HG03432 (cell line): ENCODE results near the gene TRIM46.

Experiments
- ATAC-seq: cut with Tn5 transposase; IDR thresholded peaks from one replicate; pipeline ENCODE4 v1.9.1; 2021; ENCODE audit warnings: mild to moderate bottlenecking, moderate library complexity; ENCODE audit not compliant: unreplicated experiment

TRIM46 gene

DNA sequence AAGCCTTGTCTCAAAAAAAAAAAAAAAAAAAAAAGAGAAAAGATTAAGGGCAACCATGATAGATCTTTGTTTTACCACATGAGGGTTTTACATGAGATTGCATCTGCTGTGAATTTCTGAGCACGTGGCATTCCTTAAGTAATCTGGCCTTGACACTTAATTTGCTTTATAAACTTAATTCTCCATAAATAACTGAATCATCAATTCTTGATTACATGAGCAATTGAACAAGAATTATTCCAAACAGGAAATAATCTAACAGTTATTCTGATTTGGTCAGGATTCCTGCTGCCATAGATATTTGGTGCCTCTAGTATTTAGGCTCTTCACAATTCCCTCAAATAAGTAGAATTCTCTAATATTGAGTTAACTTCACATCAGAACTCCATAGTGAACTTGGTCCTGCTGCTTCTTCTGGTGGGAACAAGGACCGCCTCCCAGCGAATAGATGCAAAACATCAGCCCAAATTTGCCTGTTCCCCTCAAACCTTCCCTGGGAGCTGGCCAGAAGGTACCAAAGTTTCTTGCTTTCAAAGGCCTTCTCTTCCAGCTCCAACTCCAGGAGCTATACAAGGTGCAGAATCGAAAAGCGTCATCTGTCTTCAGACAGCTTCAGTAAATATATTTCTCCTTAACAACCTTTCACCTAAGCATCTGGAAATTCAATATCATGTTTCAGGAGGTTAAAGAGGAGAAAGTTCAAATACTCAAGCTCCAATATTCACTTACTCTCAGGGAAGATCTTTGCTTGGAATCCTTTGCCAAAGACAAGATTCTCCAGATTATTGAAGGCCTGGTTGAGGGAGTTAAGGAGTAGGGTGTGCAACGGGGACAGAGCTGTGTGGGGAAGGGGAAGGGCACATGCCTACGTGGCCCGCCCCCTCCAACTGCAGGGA lies 1.6 kb upstream of the TRIM46 start:
- ATAC-seq, result peak; percentile 23

DNA sequence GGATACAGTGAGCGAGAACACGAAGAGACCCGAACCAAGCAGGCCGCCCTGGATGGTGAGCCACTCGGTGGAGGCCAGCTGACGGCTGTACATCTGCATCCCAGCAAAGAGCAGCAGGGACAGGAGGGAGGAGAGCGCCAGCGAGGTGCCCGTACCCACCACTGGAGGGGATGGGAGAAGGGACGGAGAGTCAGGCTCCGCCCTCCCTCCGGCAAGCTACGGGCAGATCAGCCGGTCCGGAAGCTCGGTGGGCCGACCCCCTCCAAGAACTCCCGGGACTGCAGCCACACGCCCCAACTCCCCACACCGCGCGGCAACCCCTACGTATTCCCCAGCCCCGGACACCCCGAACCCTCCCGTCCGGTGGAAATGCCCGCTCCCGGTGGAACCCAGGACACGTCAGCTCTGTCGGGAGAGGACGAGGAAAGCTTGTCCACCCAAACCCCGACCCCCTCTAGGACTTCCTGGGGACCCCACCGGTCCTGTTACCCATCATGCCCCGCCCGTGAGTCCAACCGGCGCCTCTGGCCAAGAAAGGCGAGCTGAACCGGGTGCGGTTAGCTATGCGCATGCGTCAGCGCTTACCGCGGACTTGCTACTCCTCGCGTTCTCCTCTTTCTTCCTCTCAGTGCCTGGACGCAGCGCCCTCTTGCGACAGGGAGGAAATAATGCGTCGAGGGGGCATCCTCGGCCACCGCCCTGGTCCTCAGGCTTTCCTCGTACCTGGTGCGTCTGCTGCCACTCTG lies 744 bp upstream of the TRIM46 start, which contains the start of gene KRTCAP2:
Gene KRTCAP2 (minus strand): TSS at position 573 of the 746 bp plus-strand sequence. CDS start 80 bp downstream, at position 493.
- peak; percentile 63 for ATAC-seq

DNA sequence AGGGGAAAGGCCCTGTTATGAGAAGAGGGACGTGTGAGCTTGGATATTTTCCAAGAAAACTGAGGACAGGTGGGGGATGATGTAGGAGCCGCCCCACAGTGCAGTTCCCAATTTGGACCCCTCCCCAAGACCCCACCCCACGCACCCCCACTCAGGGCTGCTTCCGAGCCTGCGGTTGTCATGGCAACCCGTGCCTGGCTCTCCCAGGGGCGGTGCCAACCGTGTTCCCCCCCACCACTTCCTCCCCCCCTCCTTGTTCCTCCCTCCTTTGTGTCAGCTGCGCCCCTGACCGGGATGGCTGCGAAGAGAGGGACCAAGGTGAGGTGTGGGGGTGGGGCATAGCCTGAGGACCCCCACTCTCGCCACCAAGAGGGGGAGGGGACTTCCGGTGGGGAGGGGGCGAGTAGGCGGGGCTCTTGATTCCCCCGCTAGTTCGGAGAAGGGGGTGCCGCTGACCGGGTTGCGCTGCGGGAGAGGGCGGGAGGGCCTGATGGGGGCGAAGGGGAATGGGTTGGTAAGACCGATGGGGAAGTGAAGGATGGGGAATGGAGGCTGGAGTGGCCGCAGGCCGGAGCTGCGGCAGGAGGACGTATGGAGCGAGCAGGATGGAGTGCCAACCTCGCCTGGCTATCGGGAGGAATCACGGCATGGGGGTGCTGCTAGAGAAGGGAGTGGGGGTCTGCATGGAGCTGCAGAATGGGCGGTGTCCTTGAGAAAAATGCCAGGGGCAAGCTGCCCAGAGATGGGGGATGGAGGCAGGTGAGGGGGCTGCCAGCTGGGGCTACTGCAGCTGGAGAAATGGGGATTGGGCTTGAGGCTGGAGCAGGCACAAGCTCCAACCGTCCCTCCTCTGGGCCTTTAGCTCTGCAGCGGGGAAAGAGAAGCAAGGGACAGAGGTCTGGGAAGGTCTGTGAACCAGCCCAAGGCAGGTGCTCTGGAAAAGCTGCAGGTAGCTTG lies 953 bp downstream of the TRIM46 start:
- no peak for ATAC-seq

DNA sequence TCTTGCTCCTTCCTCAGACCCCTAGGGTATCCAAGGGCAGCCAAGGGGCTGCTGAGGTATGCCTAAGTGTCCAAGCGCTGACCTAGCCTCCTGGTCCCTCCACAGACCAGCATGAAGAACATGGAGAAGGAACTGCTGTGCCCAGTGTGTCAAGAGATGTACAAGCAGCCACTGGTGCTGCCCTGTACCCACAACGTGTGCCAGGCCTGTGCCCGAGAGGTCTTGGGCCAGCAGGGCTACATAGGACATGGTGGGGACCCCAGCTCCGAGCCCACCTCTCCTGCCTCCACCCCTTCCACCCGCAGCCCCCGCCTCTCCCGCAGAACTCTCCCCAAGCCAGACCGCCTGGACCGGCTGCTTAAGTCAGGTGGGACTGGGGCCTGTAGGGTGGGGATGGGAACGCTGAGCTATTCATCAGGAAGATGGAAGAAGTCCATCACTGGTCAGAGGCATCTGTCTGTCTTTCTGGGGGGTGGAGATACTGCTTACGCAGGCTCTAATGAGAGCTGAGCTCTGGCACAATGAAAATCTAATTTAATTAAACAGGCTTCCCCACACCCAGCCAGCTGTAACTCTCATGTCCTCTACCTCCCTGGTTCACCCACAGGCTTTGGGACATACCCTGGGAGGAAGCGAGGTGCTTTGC lies 1.8 kb downstream of the TRIM46 start:
- no peak for ATAC-seq

DNA sequence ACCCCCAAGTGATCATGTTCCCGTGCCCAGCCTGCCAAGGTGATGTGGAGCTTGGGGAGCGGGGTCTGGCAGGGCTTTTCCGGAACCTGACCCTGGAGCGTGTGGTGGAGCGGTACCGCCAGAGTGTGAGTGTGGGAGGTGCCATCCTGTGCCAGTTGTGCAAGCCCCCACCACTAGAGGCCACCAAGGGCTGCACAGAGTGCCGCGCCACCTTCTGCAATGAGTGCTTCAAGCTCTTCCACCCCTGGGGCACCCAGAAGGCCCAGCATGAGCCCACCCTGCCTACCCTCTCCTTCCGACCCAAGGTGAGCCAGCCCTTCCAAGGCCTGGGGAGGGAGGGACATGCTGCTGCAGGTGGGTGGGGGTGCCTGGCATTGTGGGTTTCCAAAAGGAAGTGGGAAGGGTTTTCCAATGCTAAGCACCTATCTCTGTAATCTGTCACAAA lies 2.3 kb downstream of the TRIM46 start:
- no peak for ATAC-seq

DNA sequence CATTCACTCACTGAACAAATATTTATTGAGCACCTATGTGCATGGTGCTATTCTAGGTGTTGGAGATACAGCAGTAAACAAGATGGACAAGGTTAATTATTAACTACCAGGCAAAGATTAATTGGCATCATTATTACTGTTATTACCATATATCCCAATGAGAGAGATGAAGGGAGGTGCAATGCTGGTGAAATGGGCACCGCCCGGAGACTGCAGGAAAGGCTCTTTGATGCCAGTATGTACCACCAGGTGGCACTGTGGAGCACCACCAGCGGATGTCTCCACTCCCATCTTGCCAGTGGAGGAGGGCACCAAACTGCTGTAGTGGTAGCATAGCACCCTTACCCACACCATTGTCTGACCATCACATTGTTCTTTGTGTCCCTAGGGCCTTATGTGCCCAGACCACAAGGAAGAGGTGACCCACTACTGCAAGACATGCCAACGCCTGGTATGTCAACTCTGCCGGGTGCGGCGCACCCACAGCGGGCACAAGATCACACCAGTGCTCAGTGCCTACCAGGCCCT lies 3.0 kb downstream of the TRIM46 start:
- no peak for ATAC-seq

DNA sequence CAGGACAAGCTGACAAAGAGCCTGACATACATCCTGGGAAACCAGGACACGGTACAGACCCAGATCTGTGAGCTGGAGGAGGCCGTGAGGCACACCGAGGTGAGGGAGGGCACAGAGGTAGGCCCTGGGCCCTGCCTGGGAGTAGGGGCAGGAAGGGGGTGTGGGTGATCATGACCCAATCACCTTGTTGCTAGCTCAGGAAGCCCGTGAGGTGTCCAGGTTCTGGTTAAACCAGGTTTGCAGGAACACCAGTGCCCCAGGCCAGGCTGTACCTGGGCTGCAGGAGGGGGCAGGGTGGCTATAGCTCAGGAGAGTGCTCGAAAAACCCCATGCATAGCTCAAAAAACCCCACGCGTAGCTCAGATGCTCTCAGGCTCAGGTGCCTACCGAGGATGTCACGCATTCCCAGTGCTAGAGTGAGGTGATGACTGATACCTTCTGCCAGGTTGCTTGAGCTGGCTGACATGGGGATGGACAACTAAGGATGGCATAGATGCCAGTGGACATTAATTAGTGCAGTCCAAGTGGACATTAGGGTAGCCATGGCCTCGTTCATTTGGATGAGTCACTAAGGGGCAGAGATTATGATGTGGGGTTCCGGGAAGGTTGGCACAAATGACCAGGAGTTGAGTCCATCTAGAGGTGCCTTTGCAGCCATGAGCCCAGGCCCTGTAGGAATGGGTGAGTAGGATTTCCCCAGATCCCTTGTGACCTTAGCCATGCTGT lies 3.7 kb downstream of the TRIM46 start:
- no peak for ATAC-seq

DNA sequence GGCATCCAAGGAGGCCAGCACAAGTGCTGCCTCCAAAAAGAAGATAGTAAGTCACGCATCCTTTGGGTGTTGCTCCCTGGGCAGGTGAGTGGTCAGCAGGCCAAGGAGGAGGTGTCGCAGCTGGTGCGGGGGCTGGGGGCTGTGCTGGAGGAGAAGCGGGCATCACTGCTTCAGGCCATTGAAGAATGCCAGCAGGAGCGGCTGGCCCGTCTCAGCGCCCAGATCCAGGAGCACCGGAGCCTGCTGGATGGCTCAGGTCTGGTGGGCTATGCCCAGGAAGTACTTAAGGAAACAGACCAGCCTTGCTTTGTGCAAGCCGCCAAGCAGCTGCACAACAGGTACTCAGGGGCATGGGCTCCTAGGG lies 4.3 kb downstream of the TRIM46 start:
- ATAC-seq, result no peak

DNA sequence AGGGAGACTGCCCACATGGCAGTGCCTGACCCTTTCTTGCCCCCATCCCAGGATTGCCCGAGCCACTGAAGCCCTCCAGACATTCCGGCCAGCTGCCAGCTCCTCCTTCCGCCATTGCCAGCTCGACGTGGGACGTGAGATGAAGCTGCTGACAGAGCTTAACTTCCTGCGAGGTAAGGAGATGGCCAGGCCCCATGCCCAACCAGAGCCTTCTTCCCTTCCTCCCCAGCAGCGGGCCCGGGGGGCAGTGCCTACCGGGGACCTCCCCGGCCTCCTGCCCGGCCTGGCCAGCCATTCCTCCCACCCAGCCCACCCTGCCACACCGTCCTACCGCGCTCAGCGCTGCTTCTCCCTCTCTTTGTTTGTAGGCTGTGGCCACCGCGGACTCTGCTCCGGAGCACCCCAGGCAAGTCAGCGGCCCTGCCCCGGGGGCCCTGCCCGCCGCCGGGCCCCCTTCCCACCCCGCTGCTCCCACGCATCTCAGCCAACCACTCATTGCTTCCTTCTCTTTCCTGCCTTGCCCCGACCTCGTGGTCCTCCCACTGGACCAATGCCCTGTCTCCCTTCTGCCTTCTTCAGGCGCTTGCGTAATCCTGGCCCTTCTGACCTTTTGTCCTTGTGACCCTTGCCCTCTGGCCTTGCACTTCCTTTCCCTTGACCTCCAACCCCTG lies 4.9 kb downstream of the TRIM46 start:
- ATAC-seq, result no peak

DNA sequence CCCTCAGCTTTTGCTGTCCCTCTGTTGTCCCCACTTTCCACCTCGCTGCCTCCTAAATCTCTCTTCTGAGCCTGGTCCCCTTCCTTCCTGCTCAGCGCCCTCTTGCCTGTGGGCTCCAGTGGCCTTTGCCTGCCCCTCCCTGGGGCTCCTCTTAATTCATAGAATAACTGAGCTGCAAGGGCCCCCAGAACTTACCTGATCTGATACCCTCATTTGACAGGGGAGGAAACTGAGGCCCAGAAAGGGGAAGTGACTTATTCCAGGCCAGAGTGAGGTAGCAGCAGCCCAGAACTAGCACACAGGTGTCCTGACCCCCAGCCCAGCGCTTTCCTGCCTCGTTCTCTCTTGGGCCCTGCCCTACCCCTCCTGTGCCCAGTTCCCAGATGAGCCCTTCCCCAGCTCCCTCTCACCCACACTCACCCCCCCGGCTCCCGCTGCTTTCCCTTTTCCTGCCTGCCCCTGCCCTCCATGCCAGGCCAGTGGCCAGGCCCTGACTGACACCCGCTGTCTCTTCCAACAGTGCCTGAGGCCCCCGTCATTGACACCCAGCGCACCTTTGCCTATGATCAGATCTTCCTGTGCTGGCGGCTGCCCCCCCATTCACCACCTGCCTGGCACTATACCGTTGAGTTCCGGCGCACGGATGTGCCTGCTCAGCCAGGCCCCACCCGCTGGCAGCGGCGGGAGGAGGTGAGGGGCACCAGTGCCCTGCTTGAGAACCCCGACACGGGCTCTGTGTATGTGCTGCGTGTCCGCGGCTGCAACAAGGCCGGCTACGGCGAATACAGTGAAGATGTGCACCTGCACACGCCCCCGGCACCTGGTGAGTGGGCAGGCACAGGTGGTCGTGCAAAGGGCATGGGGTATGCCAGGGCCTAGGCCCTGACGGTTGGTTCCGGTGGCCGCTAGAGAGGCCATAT lies 5.7 kb downstream of the TRIM46 start:
- ATAC-seq, result no peak

DNA sequence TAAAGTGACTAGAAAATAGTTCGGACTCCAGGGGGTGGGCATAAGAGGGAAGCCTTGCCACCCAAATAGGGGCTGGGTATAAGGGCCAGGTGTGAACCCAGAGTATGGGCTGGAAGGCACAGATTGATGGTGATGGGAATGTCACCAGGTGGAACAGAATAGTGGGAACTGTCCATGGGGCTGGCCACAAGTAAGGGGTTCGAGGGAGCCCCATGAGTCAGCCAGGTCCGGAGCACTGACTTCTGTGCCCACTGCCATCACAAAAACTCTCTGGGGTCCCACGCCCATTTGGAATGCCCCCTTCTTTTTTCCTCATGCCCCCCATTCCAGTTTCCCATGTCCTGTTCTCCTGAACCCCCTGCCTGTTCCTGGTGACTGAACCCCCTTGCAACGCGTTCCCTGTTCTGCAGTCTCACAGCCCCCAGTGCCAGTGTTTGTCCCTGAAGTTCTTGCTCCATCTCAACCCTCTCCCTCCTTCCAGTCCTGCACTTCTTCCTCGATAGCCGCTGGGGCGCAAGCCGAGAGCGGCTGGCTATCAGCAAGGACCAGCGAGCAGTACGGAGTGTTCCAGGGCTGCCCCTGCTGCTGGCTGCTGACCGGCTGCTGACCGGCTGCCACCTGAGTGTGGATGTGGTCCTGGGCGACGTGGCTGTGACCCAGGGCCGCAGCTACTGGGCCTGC lies 7.9 kb downstream of the TRIM46 start:
- ATAC-seq, result no peak

DNA sequence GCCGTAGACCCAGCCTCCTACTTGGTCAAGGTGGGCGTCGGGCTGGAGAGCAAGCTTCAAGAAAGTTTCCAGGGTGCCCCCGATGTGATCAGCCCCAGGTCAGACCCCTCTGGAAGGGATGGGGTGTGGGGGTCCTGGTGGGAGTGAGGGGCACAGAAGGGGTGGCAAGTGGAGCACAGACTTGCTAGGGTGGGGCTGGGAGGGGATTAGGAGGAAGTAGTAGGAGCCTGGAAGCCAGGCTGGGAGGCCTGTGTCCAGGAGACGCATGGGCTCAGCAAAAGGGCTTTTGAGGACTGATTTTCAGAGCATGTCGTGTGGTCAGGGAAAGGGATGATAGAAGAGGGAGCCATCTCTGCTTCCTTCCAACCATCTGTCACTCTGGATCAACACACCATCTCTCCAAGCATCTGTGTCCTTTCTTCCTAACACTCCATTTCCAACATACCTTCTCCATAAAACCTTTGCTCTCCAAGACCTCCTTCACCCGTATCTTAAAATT lies 8.5 kb downstream of the TRIM46 start:
- ATAC-seq, result no peak

DNA sequence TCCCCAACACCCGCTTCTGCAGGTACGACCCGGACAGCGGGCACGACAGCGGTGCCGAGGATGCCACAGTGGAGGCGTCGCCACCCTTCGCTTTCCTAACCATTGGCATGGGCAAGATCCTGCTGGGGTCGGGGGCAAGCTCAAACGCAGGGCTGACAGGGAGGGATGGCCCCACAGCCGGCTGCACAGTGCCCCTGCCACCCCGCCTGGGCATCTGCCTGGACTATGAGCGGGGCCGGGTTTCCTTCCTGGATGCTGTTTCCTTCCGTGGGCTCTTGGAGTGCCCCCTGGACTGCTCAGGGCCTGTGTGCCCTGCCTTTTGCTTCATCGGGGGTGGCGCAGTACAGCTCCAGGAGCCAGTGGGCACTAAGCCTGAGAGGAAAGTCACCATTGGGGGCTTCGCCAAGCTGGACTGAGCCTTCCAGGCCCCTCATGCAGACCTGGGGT lies 10.1 kb downstream of the TRIM46 start:
- ATAC-seq, result no peak

DNA sequence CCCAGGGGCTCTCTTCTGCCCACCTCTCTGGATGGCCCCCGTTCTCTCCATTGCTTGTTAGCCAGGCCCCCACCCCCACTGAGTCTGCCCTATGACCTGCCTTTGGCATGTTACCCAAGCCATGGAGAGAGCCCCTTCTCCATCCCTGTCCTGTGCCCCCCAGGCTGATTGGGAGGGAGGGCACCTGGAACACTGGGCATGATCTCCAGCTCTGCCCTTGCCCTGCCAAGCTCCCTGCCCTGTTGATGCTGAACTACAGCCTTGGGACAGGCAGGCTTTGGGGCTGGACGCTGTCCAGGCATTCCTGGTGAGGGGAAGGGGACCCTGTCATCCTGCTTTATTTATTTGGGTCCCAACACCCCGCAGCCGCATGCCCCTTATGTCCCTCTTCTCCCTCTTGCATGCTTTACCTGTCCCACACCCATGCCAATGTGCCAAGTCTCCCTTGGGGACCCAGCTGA lies 10.7 kb downstream of the TRIM46 start:
- no peak for ATAC-seq

DNA sequence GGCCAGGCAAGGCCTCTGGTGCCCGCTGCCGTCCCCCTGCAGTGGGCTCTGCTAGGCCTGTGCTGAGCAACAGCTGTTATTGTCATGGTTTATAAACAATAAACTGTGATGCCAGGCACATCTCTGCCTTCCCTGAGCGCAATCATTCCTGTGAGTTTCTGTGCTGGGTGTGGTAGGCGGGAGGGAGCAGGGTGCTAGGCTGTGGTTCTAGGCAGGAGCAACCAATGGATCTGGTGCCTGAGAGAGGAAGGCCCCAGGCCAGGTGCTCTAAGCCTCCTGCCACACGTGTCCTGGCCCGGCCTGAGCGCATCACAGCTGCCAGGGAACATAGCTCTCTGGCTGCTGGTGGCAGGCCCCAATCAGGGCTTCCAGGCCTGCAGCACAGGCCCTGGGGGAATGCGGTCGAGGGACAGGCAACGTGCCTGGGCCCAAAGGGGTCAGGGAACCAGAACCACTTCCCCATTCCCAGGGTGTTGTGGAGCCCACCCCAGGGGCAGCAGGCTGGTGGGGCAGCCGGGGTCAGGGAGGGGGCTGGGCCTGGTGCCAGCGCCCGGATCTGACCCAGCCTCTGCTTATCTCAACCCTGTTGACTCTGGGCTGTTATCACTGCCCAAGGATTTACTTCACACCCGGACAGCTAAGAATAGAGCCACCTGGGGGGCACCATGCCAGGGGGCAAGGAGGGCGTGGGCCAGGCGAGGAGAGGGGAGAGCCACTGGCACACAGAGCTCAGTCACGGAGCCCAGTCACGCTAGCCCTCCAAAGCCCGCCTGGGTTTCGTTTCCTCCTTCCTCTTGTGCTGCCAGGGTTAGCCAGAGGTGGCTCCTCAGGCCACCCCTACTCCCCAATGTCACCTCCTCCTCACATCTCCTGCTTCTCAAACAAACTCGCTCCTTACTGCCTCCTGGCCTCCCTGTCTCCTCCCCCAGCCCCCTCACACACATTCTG lies 11.5 kb downstream of the TRIM46 start:
- peak; percentile 90 for ATAC-seq

DNA sequence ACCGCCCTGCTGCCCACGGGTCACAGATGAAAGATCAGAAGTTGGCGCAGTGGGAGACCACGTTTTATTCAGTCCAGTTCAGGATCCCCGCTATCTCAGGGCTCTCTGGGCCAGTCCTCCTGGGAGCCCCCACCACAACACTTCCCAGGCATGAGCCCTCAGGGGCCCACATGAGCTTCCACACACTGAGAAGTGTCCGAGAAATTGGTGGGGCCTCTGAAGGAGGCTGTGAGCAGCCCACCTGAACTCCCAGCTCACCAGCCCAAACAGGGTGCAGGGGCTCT lies 12.1 kb downstream of the TRIM46 start:
- ATAC-seq, result peak; percentile 27
